DND-41 (cell line): ENCODE data around the gene NFIA.

Experiments
- ATAC-seq: fragments of 200-7000 bp; cut with Tn5 transposase; 3 replicates; pipeline ENCODE4 v1.9.1; 2021; ENCODE audit warnings: low read depth; ENCODE audit not compliant: insufficient read depth
- DNase-seq: peaks from one replicate; pipeline ENCODE4 v3.0.0-alpha.2; 2020
- H2AFZ ChIP-seq: 2 replicates; pipeline ENCODE4 v1.6.0; 2012; ENCODE audit warnings: low read depth, low read length
- H3K27ac ChIP-seq: 2 replicates; pipeline ENCODE4 v1.5.1; 2012; ENCODE audit warnings: low read length, inconsistent platforms
- H3K27me3 ChIP-seq: fragments of 200-600 bp; sonication (generic); 2 replicates; pipeline ENCODE4 v1.6.0; 2012; ENCODE audit warnings: low read length, mild to moderate bottlenecking, inconsistent platforms; ENCODE audit not compliant: insufficient read depth, poor library complexity
- H3K36me3 ChIP-seq: 2 replicates; pipeline ENCODE4 v1.5.1; 2012; ENCODE audit warnings: low read length, inconsistent platforms; ENCODE audit not compliant: insufficient read depth
- H3K4me1 ChIP-seq: 2 replicates; pipeline ENCODE4 v1.5.1; 2012; ENCODE audit warnings: mild to moderate bottlenecking, low read length; ENCODE audit not compliant: insufficient read depth
- H3K4me2 ChIP-seq: 2 replicates; pipeline ENCODE4 v1.6.0; 2012; ENCODE audit warnings: mild to moderate bottlenecking, moderate library complexity, low read length, inconsistent platforms; ENCODE audit not compliant: insufficient read depth
- H3K4me3 ChIP-seq, 2 experiments: fragments of 200-600 bp in 1 of 2; shearing (Covaris generic) in 1 of 2; 2 replicates each; pipeline ENCODE4 v1.5.1; 2012 to 2016; ENCODE audit warnings: inconsistent platforms in 2 of 2, low read length in 2 of 2, mild to moderate bottlenecking in 2 of 2, low read depth in 1 of 2, moderate library complexity in 1 of 2
- H3K79me2 ChIP-seq: 2 replicates; pipeline ENCODE4 v1.6.0; 2012; ENCODE audit warnings: low read length, inconsistent platforms; ENCODE audit not compliant: insufficient read depth
- H3K9ac ChIP-seq: 2 replicates; pipeline ENCODE4 v1.6.0; 2012; ENCODE audit warnings: low read depth, mild to moderate bottlenecking, inconsistent platforms, low read length, moderate library complexity
- H3K9me3 ChIP-seq: 2 replicates; pipeline ENCODE4 v1.5.1; 2012; ENCODE audit warnings: low read length, moderate library complexity, mild to moderate bottlenecking, inconsistent platforms; ENCODE audit not compliant: insufficient read depth, severe bottlenecking
- H4K20me1 ChIP-seq: 2 replicates; pipeline ENCODE4 v1.6.0; 2012; ENCODE audit warnings: low read length; ENCODE audit not compliant: insufficient read depth
- CTCF ChIP-seq: IDR thresholded peaks from 2 replicates; pipeline ENCODE4 v1.5.1; 2012; ENCODE audit warnings: borderline replicate concordance, low read length, moderate library complexity, mild to moderate bottlenecking; ENCODE audit not compliant: poor library complexity, severe bottlenecking; ENCODE audit errors: extremely low read depth
- EZH2 ChIP-seq: IDR thresholded peaks from 3 replicates; pipeline ENCODE4 v1.6.1; 2012; ENCODE audit warnings: borderline replicate concordance, low read depth, mild to moderate bottlenecking, moderate library complexity, low read length, inconsistent platforms; ENCODE audit not compliant: severe bottlenecking

NFIA gene

GRCh38 chr1:61079898-61080336 is 2.4 kb upstream of the NFIA start:
- Histone ChIP-seq H3K9me3 (no peaks in the 10 kb centered on the region), H2AFZ (no peak overlapping the region), H3K36me3 (no peaks in the 10 kb centered on the region), H3K9ac (no peak overlapping the region), H3K4me2 (no peak overlapping the region), H3K4me3 (no peak overlapping the region), H3K27me3 (no peaks in the 10 kb centered on the region), H4K20me1 (no peaks in the 10 kb centered on the region), H3K79me2 (no peaks in the 10 kb centered on the region), H3K4me1 (no peaks in the 10 kb centered on the region), H3K27ac (no peak overlapping the region)
- TF ChIP-seq EZH2: no peak
- no peak for TF ChIP-seq CTCF
- no peak for ATAC-seq
- no peak for DNase-seq

- no peak for ATAC-seq
- Histone ChIP-seq H3K4me3 (no peak overlapping the region), H3K79me2 (no peaks in the 10 kb centered on the region), H4K20me1 (no peaks in the 10 kb centered on the region), H3K27me3 (no peaks in the 10 kb centered on the region), H3K9me3 (no peaks in the 10 kb centered on the region), H3K27ac (no peak overlapping the region), H3K9ac (no peak overlapping the region), H3K36me3 (no peaks in the 10 kb centered on the region), H2AFZ (no peak overlapping the region), H3K4me2 (no peak overlapping the region), H3K4me1 (no peaks in the 10 kb centered on the region)
- DNase-seq: no peak
- no peak for TF ChIP-seq CTCF
- TF ChIP-seq EZH2: no peak
Measured at GRCh38 chr1:61080413-61081143, 1.8 kb upstream of the NFIA start.

- Histone ChIP-seq H3K4me2 (no peak overlapping the region), H3K27ac (no peak overlapping the region), H3K4me3 (no peak overlapping the region), H2AFZ (no peak overlapping the region), H3K36me3 (no peaks in the 10 kb centered on the region), H3K27me3 (no peaks in the 10 kb centered on the region), H3K9ac (no peak overlapping the region), H3K9me3 (no peaks in the 10 kb centered on the region), H4K20me1 (no peaks in the 10 kb centered on the region), H3K79me2 (no peaks in the 10 kb centered on the region), H3K4me1 (no peaks in the 10 kb centered on the region)
- TF ChIP-seq CTCF (no peak), EZH2 (no peak)
- DNase-seq: no peak
- no peak for ATAC-seq
Measured at GRCh38 chr1:61081144-61081685, 1.1 kb upstream of the NFIA start.
